B cell (primary cell): ENCODE results near the gene ETV6. TPM values are rescaled to one million over a fixed set of nuclear protein-coding genes. Genes with fewer than 3 reads are reported as not detected.
A peak's percentile ranks its signal among the peaks of the same experiment; 100 is the strongest.

Experiments
- ATAC-seq: fragments of 200-7000 bp; cut with Tn5 transposase; one replicate; pipeline ENCODE4 v1.10.0; 2021; ENCODE audit warnings: low read depth, mild to moderate bottlenecking, moderate number of reproducible peaks, moderate library complexity
- CTCF ChIA-PET: fragments of 350-600 bp; sonication (Branson Sonifier 250); formaldehyde crosslinking; loops from one replicate; lab custom pipeline; 2021; ENCODE audit warnings: antibody characterized with exemption, inconsistent platforms; lab: Charles Lee
- POLR2A ChIA-PET: fragments of 350-600 bp; sonication (Branson Sonifier 250); formaldehyde crosslinking; loops from one replicate; lab custom pipeline; 2021; ENCODE audit warnings: antibody characterized with exemption; lab: Charles Lee
- DNase-seq: peaks from one replicate; pipeline ENCODE4 v3.0.0; 2013
- H2AFZ ChIP-seq: 2 replicates; pipeline ENCODE4 v1.6.1; 2012; ENCODE audit warnings: mild to moderate bottlenecking, low read depth, low read length; ENCODE audit not compliant: insufficient read depth, poor library complexity, severe bottlenecking
- H3K27ac ChIP-seq, 2 donors: 1 replicate in 1 of 2; 2 replicates in 1 of 2; pipeline ENCODE4 v1.5.1; 2012 to 2013; ENCODE audit warnings: low read length in 2 of 2, mild to moderate bottlenecking in 2 of 2, moderate library complexity in 1 of 2
- H3K27me3 ChIP-seq, 4 experiments: fragments of 200-600 bp in 1 of 4; sonication (generic) in 1 of 4; replicated peaks in 1 of 4; 1 replicate in 2 of 4; 2 replicates in 2 of 4; pipeline versions ENCODE4 v1.6.1 to v1.7.0; 2013 to 2016; ENCODE audit warnings: low read length in 3 of 4, mild to moderate bottlenecking in 2 of 4, mixed read lengths in 1 of 4, moderate library complexity in 1 of 4; ENCODE audit not compliant: insufficient read depth in 4 of 4, control insufficient read depth in 3 of 4; ENCODE audit errors: control extremely low read depth in 1 of 4
- H3K36me3 ChIP-seq, 2 experiments: replicated peaks in 1 of 2; 1 replicate in 1 of 2; 2 replicates in 1 of 2; pipeline versions ENCODE4 v1.6.1 to v1.7.1; 2013; ENCODE audit warnings: low read length in 1 of 2; ENCODE audit not compliant: insufficient read depth in 2 of 2, control insufficient read depth in 1 of 2; ENCODE audit errors: control extremely low read depth in 1 of 2, extremely low read depth in 1 of 2
- H3K4me1 ChIP-seq, 2 donors: fragments of 200-600 bp in 1 of 2; sonication (generic) in 1 of 2; 1 replicate in 1 of 2; 2 replicates in 1 of 2; pipeline versions ENCODE4 v1.5.1 to v1.6.1; 2013 to 2017; ENCODE audit warnings: low read length in 2 of 2; ENCODE audit not compliant: control insufficient read depth in 2 of 2, insufficient read depth in 2 of 2
- H3K4me2 ChIP-seq: replicated peaks from 2 replicates; pipeline ENCODE3; 2012; ENCODE audit warnings: mild to moderate bottlenecking, low read depth, low read length; ENCODE audit not compliant: poor library complexity, severe bottlenecking
- H3K4me3 ChIP-seq, 5 experiments: fragments of 200-600 bp in 1 of 5; sonication (generic) in 1 of 5; 1 replicate in 3 of 5; 2 replicates in 2 of 5; pipeline versions ENCODE4 v1.5.1 to v1.7.0; 2011 to 2016; ENCODE audit warnings: low read length in 4 of 5, mild to moderate bottlenecking in 4 of 5, low read depth in 2 of 5, control low read depth in 1 of 5, moderate library complexity in 1 of 5; ENCODE audit not compliant: insufficient read depth in 1 of 5; ENCODE audit errors: control extremely low read depth in 1 of 5, extremely low read depth in 1 of 5
- H3K79me2 ChIP-seq: fragments of 200-600 bp; sonication (generic); one replicate; pipeline ENCODE4 v1.6.0; 2016; ENCODE audit warnings: low read length; ENCODE audit not compliant: control insufficient read depth, insufficient read depth
- H3K9ac ChIP-seq: fragments of 200-600 bp; sonication (generic); 2 replicates; pipeline ENCODE4 v1.6.1; 2017; ENCODE audit warnings: mild to moderate bottlenecking, low read length, moderate library complexity
- H3K9me3 ChIP-seq, 3 donors: one replicate each; pipeline versions ENCODE4 v1.6.1 to v1.7.1; 2013; ENCODE audit warnings: low read length in 2 of 3; ENCODE audit not compliant: control insufficient read depth in 2 of 3, insufficient read depth in 1 of 3; ENCODE audit errors: control extremely low read depth in 1 of 3
- H4K20me1 ChIP-seq: 2 replicates; pipeline ENCODE4 v1.6.0; 2012; ENCODE audit warnings: mild to moderate bottlenecking, low read length; ENCODE audit not compliant: insufficient read depth, control insufficient read depth, poor library complexity, severe bottlenecking
- H3K27ac Mint-ChIP-seq: one replicate; pipeline ENCODE4 v1.8.0; 2021; ENCODE audit warnings: mixed read lengths
- H3K27me3 Mint-ChIP-seq: one replicate; pipeline ENCODE4 v1.8.0; 2021; ENCODE audit warnings: mixed read lengths
- H3K4me1 Mint-ChIP-seq: one replicate; pipeline ENCODE4 v1.8.0; 2021; ENCODE audit warnings: mixed read lengths
- H3K4me3 Mint-ChIP-seq: one replicate; pipeline ENCODE4 v1.8.0; 2021; ENCODE audit warnings: mixed read lengths
- H3K9me3 Mint-ChIP-seq: one replicate; pipeline ENCODE4 v1.8.0; 2022; ENCODE audit warnings: mixed read lengths; ENCODE audit not compliant: insufficient read depth
- EZH2 ChIP-seq: IDR thresholded peaks from 2 replicates; pipeline ENCODE4 v1.6.1; 2012; ENCODE audit warnings: borderline replicate concordance, low read depth, mild to moderate bottlenecking, moderate library complexity, low read length; ENCODE audit not compliant: insufficient read depth, poor library complexity, severe bottlenecking
- WGBS: methylation state at CpG from one replicate; pipeline ENCODE4 v1.1.5; 2013; ENCODE audit warnings: missing lambda C conversion rate; ENCODE audit not compliant: insufficient coverage; 5-methylcytosine and 5-hydroxymethylcytosine counted together
- intact Hi-C: fragments of 100-400 bp; cut with micrococcal nuclease; formaldehyde crosslinking; loops from one replicate; pipeline ENCODE4 v1.10.0; 2022
- polyA plus RNA-seq: library from polyadenylated mRNA; depleted of rRNA; stranded (reverse); fragments of >200 nt; gene quantifications from 2 replicates; pipeline ENCODE4 v1.2.3, GENCODE V29; 2012
- total RNA-seq, 2 donors: library from RNA; stranded (reverse); fragments of 120-200 nt in 1 of 2; gene quantifications; 1 replicate in 1 of 2; 2 replicates in 1 of 2; pipeline versions ENCODE4 v1.2.3 to v1.2.4, GENCODE V29; 2013 to 2022
- TF ChIP-seq, protein P1 (sequence below): fragments of 200-600 bp; IDR thresholded peaks from one replicate; pipeline ENCODE4 v1.8.0; 2022; ENCODE audit warnings: antibody characterized with exemption, mild to moderate bottlenecking

The ETV6 gene
- total and polyA plus RNA-seq, 2 donors (not counting 1 experiment from before 2014, with no cell fraction given): 17.4 to 123 TPM

DNA sequence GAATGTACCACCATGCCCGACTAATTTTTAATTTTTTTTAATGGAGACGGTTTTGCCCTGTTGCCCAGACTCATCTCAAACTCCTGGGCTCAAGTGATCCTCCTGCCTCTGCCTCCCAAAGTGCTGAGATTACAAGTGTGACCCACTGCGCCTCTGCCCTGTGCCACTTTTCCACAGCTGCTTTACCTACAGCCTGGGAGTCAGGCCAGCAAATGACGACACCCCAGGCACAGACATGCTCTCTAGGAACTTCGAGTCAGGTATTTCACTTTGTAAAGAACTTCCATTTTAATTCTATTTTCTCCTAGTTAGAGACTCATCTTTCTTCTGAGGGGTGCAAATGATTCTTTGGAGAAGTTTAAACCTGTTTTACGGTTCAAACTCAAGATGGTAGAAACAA, 89.0 kb downstream of the ETV6 start:
- no peak overlapping the region for H3K27ac Mint-ChIP-seq
- intact Hi-C loops: loop anchor here (10.0 kb wide), 2 partner anchors 616 to 976 kb away; partner anchors contain the start of genes BORCS5, CDKN1B and MANSC1

DNA sequence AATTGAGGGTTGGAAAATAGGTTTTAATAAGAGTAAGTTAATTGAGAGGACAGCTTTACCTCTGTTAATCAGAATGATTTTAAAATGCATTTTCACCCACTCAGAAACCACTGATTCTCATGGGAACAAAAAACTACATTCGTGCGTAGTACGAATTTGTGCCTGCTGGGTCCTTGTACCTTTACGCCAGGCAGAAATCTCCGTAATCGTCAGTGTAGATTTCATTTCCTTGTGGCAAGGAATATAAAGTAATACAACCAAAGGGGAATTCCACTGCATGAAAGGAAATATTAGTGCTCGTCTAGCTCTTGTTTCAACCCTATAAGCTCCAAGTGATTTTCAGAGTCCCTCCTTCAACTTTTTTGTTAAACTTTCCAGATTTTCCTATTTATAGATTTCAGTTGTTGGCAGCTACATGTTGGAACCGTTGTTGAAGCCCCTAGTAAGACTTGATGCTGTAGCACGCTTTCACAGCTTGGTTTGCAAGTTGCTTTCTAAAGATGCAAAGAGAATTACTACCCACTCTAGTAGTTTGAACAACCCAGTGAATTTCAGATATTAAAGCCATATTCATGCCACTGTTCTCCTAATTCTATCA, 90.6 kb downstream of the ETV6 start:
- H3K4me3 ChIP-seq: no peak overlapping the region
- Mint-ChIP-seq H3K27me3 (no peaks in the 10 kb centered on the region), H3K4me3 (peak overlapping the region; percentile 38), H3K4me1 (peaks cover 76% of the 10 kb centered on the region), H3K9me3 (no peaks in the 10 kb centered on the region), H3K27ac (peak overlapping the region; percentile 70)
- peaks cover 0 to 4% of the 10 kb centered on the region in 2 experiments for H3K36me3 ChIP-seq
- peaks cover 28 to 40% of the 10 kb centered on the region in 2 donors for H3K4me1 ChIP-seq
- no peak overlapping the region for H2AFZ ChIP-seq
- 53% methylated on average over 6 of the region's 9 CpGs for WGBS
- H3K9me3 ChIP-seq: no peaks in the 10 kb centered on the region
- peaks cover 99% of the 10 kb centered on the region for H3K79me2 ChIP-seq
- no peak for TF ChIP-seq EZH2
- TF ChIP-seq, protein P1, sequence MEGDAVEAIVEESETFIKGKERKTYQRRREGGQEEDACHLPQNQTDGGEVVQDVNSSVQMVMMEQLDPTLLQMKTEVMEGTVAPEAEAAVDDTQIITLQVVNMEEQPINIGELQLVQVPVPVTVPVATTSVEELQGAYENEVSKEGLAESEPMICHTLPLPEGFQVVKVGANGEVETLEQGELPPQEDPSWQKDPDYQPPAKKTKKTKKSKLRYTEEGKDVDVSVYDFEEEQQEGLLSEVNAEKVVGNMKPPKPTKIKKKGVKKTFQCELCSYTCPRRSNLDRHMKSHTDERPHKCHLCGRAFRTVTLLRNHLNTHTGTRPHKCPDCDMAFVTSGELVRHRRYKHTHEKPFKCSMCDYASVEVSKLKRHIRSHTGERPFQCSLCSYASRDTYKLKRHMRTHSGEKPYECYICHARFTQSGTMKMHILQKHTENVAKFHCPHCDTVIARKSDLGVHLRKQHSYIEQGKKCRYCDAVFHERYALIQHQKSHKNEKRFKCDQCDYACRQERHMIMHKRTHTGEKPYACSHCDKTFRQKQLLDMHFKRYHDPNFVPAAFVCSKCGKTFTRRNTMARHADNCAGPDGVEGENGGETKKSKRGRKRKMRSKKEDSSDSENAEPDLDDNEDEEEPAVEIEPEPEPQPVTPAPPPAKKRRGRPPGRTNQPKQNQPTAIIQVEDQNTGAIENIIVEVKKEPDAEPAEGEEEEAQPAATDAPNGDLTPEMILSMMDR: no peak
- peak; percentile 56 for DNase-seq
- H3K4me2 ChIP-seq: peak overlapping the region; percentile 13
- H3K27ac ChIP-seq: no peak overlapping the region
- CTCF ChIA-PET: interaction anchor here (0.8 to 2.1 kb wide), 4 partner anchors 9 to 73 kb away, joined by 3 to 6 read pairs (median 4); no protein-coding TSS in a partner anchor
- peak; percentile 54 for ATAC-seq
- H4K20me1 ChIP-seq: peaks cover 42% of the 10 kb centered on the region
- no peaks in the 10 kb centered on the region for H3K27me3 ChIP-seq
- no peak overlapping the region for H3K9ac ChIP-seq
- POLR2A ChIA-PET: interaction anchor here (0.9 kb wide), 2 partner anchors 11 to 23 kb away, joined by 3 read pairs; no protein-coding TSS in a partner anchor
- intact Hi-C loops: loop anchor here (10.0 kb wide), 2 partner anchors 615 to 975 kb away; partner anchors contain the start of genes BORCS5, CDKN1B and MANSC1

More for the DNA sequence above, 89.0 kb downstream of the ETV6 start:
- Histone ChIP-seq H3K27me3 (no peaks in the 10 kb centered on the region), H3K36me3 (peaks cover 0 to 4% of the 10 kb centered on the region in 2 experiments), H3K27ac (no peak overlapping the region), H4K20me1 (peaks cover 56% of the 10 kb centered on the region), H3K9ac (no peak overlapping the region), H3K79me2 (peaks cover 99% of the 10 kb centered on the region), H3K4me1 (peaks cover 29 to 36% of the 10 kb centered on the region in 2 donors), H3K4me2 (no peak overlapping the region), H3K9me3 (no peaks in the 10 kb centered on the region), H2AFZ (no peak overlapping the region), H3K4me3 (no peak overlapping the region)
- POLR2A ChIA-PET: no interaction called here
- 98% methylated on average over 4 of the region's 6 CpGs for WGBS
- Mint-ChIP-seq H3K9me3 (no peaks in the 10 kb centered on the region), H3K27me3 (no peaks in the 10 kb centered on the region), H3K4me1 (peaks cover 75% of the 10 kb centered on the region), H3K4me3 (no peak overlapping the region)
- DNase-seq (no peak), ATAC-seq (no peak)
- CTCF ChIA-PET: interaction anchor here (1.5 kb wide), 1 partner anchor 25 kb away, joined by 4 read pairs; no protein-coding TSS in a partner anchor
- no peak for TF ChIP-seq EZH2
- TF ChIP-seq, protein P1: no peak
